HG03378 (cell line): ENCODE results near the gene PTCH1.

Source experiments
- ATAC-seq: cut with Tn5 transposase; IDR thresholded peaks from one replicate; pipeline ENCODE4 v1.9.1; 2021; ENCODE audit warnings: mild to moderate bottlenecking, moderate library complexity; ENCODE audit not compliant: unreplicated experiment

PTCH1 gene

DNA sequence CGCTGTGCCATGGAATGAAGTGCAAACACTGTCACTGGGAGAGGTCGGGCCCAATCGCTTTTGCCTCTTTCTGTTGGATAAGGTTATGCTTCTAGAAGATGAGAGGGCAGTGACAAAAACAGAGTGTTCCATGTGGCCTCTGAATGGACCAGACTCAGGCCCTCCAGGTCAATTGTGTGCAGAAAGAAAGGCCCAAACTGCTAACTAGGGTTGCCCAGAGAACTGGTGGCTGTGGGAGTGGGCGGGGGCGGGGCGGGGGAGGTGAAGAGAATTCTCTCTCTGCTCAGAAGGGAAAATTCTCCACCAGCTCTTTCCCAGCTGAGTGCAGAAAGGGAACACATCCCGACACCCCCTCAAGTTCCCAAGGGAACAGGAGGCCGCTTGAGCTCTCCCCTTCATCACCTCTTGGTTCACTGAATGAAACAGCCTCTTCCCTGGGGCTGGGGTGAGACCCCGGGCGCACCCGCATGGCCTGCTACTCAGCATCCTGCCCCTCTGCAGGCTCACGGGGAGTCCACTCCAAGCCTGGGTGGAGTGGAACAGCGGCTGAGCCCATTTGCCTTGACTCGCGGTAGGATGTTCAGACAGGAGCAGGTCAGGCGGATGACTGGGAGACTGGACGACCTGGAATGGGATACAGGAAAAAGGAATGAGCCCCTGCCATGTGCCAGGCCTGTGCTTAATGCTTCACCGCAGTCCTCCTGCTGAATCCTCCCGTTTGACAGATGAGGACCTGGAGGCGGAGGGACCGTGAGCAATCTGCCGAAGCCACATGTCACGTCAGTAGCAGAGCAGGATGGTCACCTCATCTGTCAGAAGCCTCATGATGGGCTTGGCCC is 105.5 kb downstream of the PTCH1 start:
- ATAC-seq, result no peak

DNA sequence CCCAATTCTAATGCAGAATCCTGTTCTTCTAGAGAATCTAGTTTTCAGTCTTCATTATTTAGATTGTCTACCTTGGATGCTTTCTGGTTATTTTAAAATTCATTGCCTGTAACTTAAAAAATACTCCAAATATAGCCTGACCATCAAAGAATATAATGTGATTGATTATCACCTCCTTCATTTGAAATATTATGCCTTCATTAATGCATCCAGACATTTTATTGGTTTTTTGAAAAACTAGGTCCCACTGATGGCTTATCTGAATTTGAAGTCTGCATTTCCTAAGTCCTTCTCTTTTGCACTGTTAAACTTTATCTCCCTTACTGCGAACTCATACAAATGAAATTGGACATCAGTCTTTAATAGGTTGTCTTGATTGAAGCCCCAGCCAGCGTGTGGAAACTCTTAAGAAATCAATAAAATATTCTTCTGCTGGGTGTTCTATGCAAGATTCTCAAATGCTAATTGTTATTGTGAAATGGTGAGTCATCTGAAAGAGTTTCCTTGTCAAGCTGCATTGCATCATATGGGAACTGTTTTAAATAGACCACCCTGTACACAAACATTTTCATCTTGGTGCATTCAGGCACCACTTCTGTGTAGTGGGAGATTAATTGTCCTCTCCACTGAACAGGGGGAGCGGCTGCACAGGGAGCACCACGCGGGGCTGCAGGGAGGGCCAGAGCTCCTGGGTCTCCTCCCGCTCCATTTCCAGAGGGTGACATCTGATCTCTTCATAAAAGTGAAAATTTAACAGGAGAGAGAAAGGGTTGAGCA is 106.9 kb downstream of the PTCH1 start:
- no peak for ATAC-seq

DNA sequence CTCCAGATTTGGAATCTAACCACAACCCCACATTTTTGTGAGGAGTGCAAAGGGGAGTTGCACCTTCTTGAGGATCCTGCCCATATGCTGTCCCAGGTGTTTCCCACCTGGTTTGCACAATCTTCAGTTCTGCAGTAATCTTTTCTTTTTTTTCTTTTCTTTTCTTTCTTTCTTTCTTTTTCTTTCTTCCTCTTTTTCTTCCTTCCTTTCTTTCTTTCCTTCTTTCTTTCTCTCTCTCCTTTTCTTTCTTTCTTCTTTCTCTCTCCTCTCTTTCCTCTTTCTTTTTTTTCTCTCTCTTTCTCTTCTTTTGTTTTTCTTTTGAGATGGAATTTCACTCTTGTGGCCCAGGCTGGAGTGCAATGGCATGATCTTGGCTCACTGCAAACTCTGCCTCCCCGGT is 109.2 kb downstream of the PTCH1 start:
- no peak for ATAC-seq

DNA sequence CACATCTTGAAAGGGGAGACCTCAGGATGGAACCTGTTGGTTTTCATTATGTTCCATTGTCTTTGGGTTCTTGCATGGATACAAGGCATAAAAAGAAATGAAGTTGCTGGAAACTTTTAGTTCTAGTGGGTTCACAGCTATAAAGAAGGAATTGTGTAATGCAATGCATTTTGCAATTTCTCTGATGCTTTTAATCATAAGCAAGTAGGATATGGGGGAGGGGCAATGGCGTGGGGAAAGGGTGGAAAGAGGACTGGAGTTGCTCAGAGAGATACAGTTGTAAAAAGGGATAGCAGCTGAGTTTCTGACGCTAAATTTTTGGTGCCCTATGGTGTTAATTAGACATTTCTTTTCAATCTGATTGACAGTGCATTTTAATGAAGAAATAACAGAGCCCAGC is 110.7 kb downstream of the PTCH1 start:
- ATAC-seq, result no peak

DNA sequence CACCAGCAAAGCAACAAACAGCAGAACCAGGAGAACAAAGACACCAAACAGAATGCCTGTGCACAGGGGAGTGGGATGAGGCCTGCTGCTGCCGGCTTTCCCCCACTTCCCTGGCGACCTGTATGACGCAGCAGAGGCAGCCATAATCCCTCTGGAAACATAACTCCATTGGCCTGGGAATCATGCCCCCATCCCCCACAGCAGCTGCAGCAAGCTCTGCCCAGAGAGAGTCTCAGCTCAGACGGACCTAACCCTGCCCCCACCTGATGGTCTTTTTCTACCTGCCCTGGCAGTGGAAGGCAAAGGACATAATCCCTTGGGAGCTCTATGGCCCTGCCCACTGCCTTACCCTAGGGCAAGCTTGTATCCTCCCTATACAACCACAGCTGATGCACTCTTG is 117.5 kb downstream of the PTCH1 start:
- no peak for ATAC-seq
